Tibial artery (tissue), 4 donors: ENCODE results near the gene HLA-DQB1.
"Not testable (repeated sequence)": the region's sequence is repeated elsewhere in the genome, so short reads cannot be mapped to it uniquely, and the experiment has no call there.

Experiments used
- DNase-seq, 2 donors: peaks; one replicate each; pipeline ENCODE4 v3.0.0-alpha.2; 2019
- H3K27ac ChIP-seq, 2 donors: fragments of 200-600 bp; sonication (generic) in 1 of 2; 1 replicate in 1 of 2; 2 replicates in 1 of 2; pipeline ENCODE4 v1.5.1; 2018 to 2019; ENCODE audit warnings: mild to moderate bottlenecking in 1 of 2
- H3K27me3 ChIP-seq, 2 donors: fragments of 200-600 bp; sonication (generic) in 1 of 2; one replicate each; pipeline versions ENCODE4 v1.5.1 to v1.6.0; 2016 to 2019
- H3K36me3 ChIP-seq, 3 donors: fragments of 200-600 bp; sonication (generic) in 2 of 3; one replicate each; pipeline ENCODE4 v1.5.1; 2016 to 2019; ENCODE audit warnings: mild to moderate bottlenecking in 2 of 3
- H3K4me1 ChIP-seq, 4 donors: fragments of 200-600 bp; sonication (generic) in 2 of 4; 1 replicate in 3 of 4; 2 replicates in 1 of 4; pipeline ENCODE4 v1.5.1; 2016 to 2019
- H3K4me3 ChIP-seq, 2 donors: fragments of 200-600 bp; sonication (generic) in 1 of 2; 1 replicate in 1 of 2; 2 replicates in 1 of 2; pipeline ENCODE4 v1.5.1; 2018 to 2019; ENCODE audit warnings: mild to moderate bottlenecking in 2 of 2
- H3K9me3 ChIP-seq, 3 donors: fragments of 200-600 bp; sonication (generic) in 1 of 3; one replicate each; pipeline ENCODE4 v1.5.1; 2016 to 2019
- CTCF ChIP-seq, 2 experiments: fragments of 200-600 bp in 1 of 2; fragments of 450-650 bp in 1 of 2; IDR thresholded peaks; one replicate each; pipeline ENCODE4 v1.5.1; 2017 to 2019; ENCODE audit warnings: antibody characterized with exemption in 2 of 2, mild to moderate bottlenecking in 1 of 2, moderate library complexity in 1 of 2
- intact Hi-C: fragments of 100-400 bp; cut with DNase I; formaldehyde crosslinking; loops from one replicate; pipeline ENCODE4 v1.15.0; 2023; ENCODE audit warnings: low total_unique reads

Gene HLA-DQB1

GRCh38 chr6:32680055-32680454, 13.6 kb upstream of the HLA-DQB1 start:
- no peak for DNase-seq
- Histone ChIP-seq H3K36me3 (no peaks in the 10 kb centered on the region), H3K27me3 (no peaks in the 10 kb centered on the region), H3K27ac (no peak overlapping the region), H3K4me3 (no peak overlapping the region), H3K4me1 (no peaks in the 10 kb centered on the region), H3K9me3 (no peaks in the 10 kb centered on the region)
- TF ChIP-seq CTCF (IDR thresholded peaks at IDR 0.05) = no peak
- intact Hi-C loops = no loop called here

- no peak for TF ChIP-seq CTCF (IDR thresholded peaks at IDR 0.05)
- H3K4me1 ChIP-seq = no peaks in the 10 kb centered on the region
- no peaks in the 10 kb centered on the region for H3K27me3 ChIP-seq
- no peak for DNase-seq
- H3K4me3 ChIP-seq = no peak overlapping the region
- intact Hi-C loops = no loop called here
- H3K9me3 ChIP-seq = no peaks in the 10 kb centered on the region
- H3K27ac ChIP-seq = no peak overlapping the region
- H3K36me3 ChIP-seq = no peaks in the 10 kb centered on the region
Measured at GRCh38 chr6:32679492-32679891, 13.0 kb upstream of the HLA-DQB1 start.

GRCh38 chr6:32674123-32674522, 7.7 kb upstream of the HLA-DQB1 start:
- H3K36me3 ChIP-seq, intact Hi-C loops, H3K27ac ChIP-seq, H3K9me3 ChIP-seq, H3K4me3 ChIP-seq, H3K27me3 ChIP-seq, H3K4me1 ChIP-seq, DNase-seq: not testable (repeated sequence)

GRCh38 chr6:32671908-32672307, 5.5 kb upstream of the HLA-DQB1 start:
- H3K4me3 ChIP-seq, intact Hi-C loops, H3K27ac ChIP-seq, DNase-seq, H3K9me3 ChIP-seq, H3K4me1 ChIP-seq, H3K27me3 ChIP-seq, H3K36me3 ChIP-seq: not testable (repeated sequence)

- Histone ChIP-seq H3K4me3 (no peak overlapping the region), H3K4me1 (no peaks in the 10 kb centered on the region), H3K27me3 (no peaks in the 10 kb centered on the region), H3K36me3 (no peaks in the 10 kb centered on the region), H3K9me3 (no peaks in the 10 kb centered on the region), H3K27ac (no peak overlapping the region)
- intact Hi-C loops = loop anchor here (5.0 kb wide), 1 partner anchor 92 kb away; the partner anchor contains the start of gene HLA-DQB2
- DNase-seq = no peak
- no peak for TF ChIP-seq CTCF (IDR thresholded peaks at IDR 0.05)
Measured at GRCh38 chr6:32669893-32670292, 3.4 kb upstream of the HLA-DQB1 start.

GRCh38 chr6:32669240-32669639, 2.8 kb upstream of the HLA-DQB1 start:
- no peak for DNase-seq
- no peaks in the 10 kb centered on the region for H3K4me1 ChIP-seq
- no peaks in the 10 kb centered on the region for H3K36me3 ChIP-seq
- no peak overlapping the region for H3K27ac ChIP-seq
- H3K9me3 ChIP-seq = no peaks in the 10 kb centered on the region
- H3K27me3 ChIP-seq = no peaks in the 10 kb centered on the region
- intact Hi-C loops = loop anchor here (5.0 kb wide), 1 partner anchor 93 kb away; the partner anchor contains the start of gene HLA-DQB2
- H3K4me3 ChIP-seq = no peak overlapping the region
- no peak for TF ChIP-seq CTCF (IDR thresholded peaks at IDR 0.05)

- intact Hi-C loops = loop anchor here (5.0 kb wide), 1 partner anchor 94 kb away; the partner anchor contains the start of gene HLA-DQB2
- no peak for DNase-seq
- TF ChIP-seq CTCF (IDR thresholded peaks at IDR 0.05) = no peak
- Histone ChIP-seq H3K4me1 (no peaks in the 10 kb centered on the region), H3K4me3 (no peak overlapping the region), H3K27me3 (no peaks in the 10 kb centered on the region), H3K36me3 (no peaks in the 10 kb centered on the region), H3K9me3 (no peaks in the 10 kb centered on the region), H3K27ac (no peak overlapping the region)
Measured at GRCh38 chr6:32668226-32668747, 1.8 kb upstream of the HLA-DQB1 start.
